HCT116 (cell line): ENCODE data around the gene FBH1. TPM values are rescaled to one million over a fixed set of nuclear protein-coding genes. Genes with fewer than 3 reads are reported as not detected.

Experiments used
- ATAC-seq: fragments of 200-7000 bp; cut with Tn5 transposase; 2 replicates; pipeline ENCODE4 v1.9.1; 2020; ENCODE audit warnings: mild to moderate bottlenecking, moderate library complexity
- BruUV-seq: library from RNA; stranded (reverse); fragments of 400-500 nt; replicated peaks from 2 replicates; lab custom pipeline; 2021; lab: Mats Ljungman, UMichigan
- CTCF ChIA-PET: fragments of 300-600 bp; sonication (Branson Sonifier 250); formaldehyde crosslinking; loops from one replicate; lab custom pipeline; 2021; ENCODE audit warnings: antibody characterized with exemption; lab: Charles Lee
- POLR2A ChIA-PET: fragments of 300-600, 350-600 bp; sonication (Branson Sonifier 250); formaldehyde crosslinking; loops from one replicate; lab custom pipeline; 2021; ENCODE audit warnings: antibody characterized with exemption; lab: Charles Lee
- RAD21 ChIA-PET, 2 experiments: fragments of 300-600 bp; sonication (Branson Sonifier 250); formaldehyde crosslinking; loops; one replicate each; lab custom pipeline; 2023; ENCODE audit warnings: low total read pairs in 2 of 2; ENCODE audit not compliant: uncharacterized antibody in 2 of 2, unreplicated experiment in 2 of 2, low non-redundant PET in 1 of 2; lab: Charles Lee
- DNase-seq: peaks from one replicate; pipeline ENCODE4 v3.0.0-alpha.2; 2010; ENCODE audit warnings: low read depth, low spot score
- H2AFZ ChIP-seq: fragments of 200-600 bp; shearing (Covaris generic), sonication (generic); 2 replicates; pipeline ENCODE4 v1.6.1; 2017; ENCODE audit warnings: low read depth, mixed run types, mixed read lengths, antibody characterized with exemption, low read length; ENCODE audit not compliant: poor library complexity, severe bottlenecking
- H3K27ac ChIP-seq: 2 replicates; pipeline ENCODE4 v1.5.1; 2012; ENCODE audit warnings: low read depth, low read length
- H3K27me3 ChIP-seq: fragments of 200-600 bp; sonication (generic); 2 replicates; pipeline ENCODE4 v1.6.1; 2016; ENCODE audit warnings: mixed run types, low read length, mixed read lengths; ENCODE audit not compliant: insufficient read depth
- H3K36me3 ChIP-seq, 2 experiments: fragments of 200-500 bp in 1 of 2; fragments of 200-600 bp in 1 of 2; sonication (Bioruptor generic) in 1 of 2; sonication (generic) in 1 of 2; 2 replicates each; pipeline versions ENCODE4 v1.5.1 to v1.6.1; 2014 to 2016; ENCODE audit warnings: low read length in 2 of 2, inconsistent platforms in 1 of 2, mixed read lengths in 1 of 2, mixed run types in 1 of 2; ENCODE audit not compliant: insufficient read depth in 2 of 2, control insufficient read depth in 1 of 2
- H3K4me1 ChIP-seq, 2 experiments: fragments of 200-600 bp in 1 of 2; sonication (generic) in 1 of 2; 2 replicates each; pipeline versions ENCODE4 v1.5.1 to v1.6.1; 2012 to 2017; ENCODE audit warnings: low read length in 2 of 2, inconsistent platforms in 1 of 2, mild to moderate bottlenecking in 1 of 2, mixed read lengths in 1 of 2, mixed run types in 1 of 2, moderate library complexity in 1 of 2; ENCODE audit not compliant: insufficient read depth in 2 of 2, control insufficient read depth in 1 of 2
- H3K4me2 ChIP-seq: fragments of 200-600 bp; sonication (generic); 2 replicates; pipeline ENCODE4 v1.6.1; 2017; ENCODE audit warnings: mixed run types, low read length, mixed read lengths
- H3K4me3 ChIP-seq, 2 experiments: fragments of 200-600 bp in 1 of 2; sonication (generic) in 1 of 2; replicated peaks in 1 of 2; 2 replicates each; pipeline ENCODE4 v1.5.1; 2011 to 2016; ENCODE audit warnings: low read length in 2 of 2, control low read depth in 1 of 2, low read depth in 1 of 2, mild to moderate bottlenecking in 1 of 2, mixed read lengths in 1 of 2, mixed run types in 1 of 2
- H3K79me2 ChIP-seq: fragments of 200-600 bp; sonication (generic); 2 replicates; pipeline ENCODE4 v1.6.1; 2017; ENCODE audit warnings: mild to moderate bottlenecking, mixed run types, low read length, moderate library complexity, mixed read lengths; ENCODE audit not compliant: insufficient read depth
- H3K9ac ChIP-seq: fragments of 200-600 bp; sonication (generic); 2 replicates; pipeline ENCODE4 v1.6.1; 2016; ENCODE audit warnings: low read length, mixed read lengths
- H3K9me2 ChIP-seq: fragments of 200-600 bp; sonication (generic), shearing (Covaris generic); 2 replicates; pipeline ENCODE4 v1.6.1; 2017; ENCODE audit warnings: mixed run types, mild to moderate bottlenecking, moderate library complexity; ENCODE audit not compliant: insufficient read depth
- H3K9me3 ChIP-seq, 2 experiments: fragments of 200-500 bp in 1 of 2; fragments of 200-600 bp in 1 of 2; sonication (Bioruptor generic) in 1 of 2; sonication (generic) in 1 of 2; 2 replicates each; pipeline ENCODE4 v1.6.1; 2014 to 2017; ENCODE audit warnings: low read length in 2 of 2, mixed read lengths in 2 of 2, inconsistent platforms in 1 of 2, low read depth in 1 of 2, mild to moderate bottlenecking in 1 of 2, mixed run types in 1 of 2, moderate library complexity in 1 of 2; ENCODE audit not compliant: control insufficient read depth in 1 of 2, insufficient read depth in 1 of 2
- H4K20me1 ChIP-seq: fragments of 200-600 bp; sonication (generic), shearing (Covaris generic); 2 replicates; pipeline ENCODE4 v1.6.1; 2017; ENCODE audit warnings: mixed run types, mild to moderate bottlenecking, moderate library complexity; ENCODE audit not compliant: insufficient read depth
- ATF3 ChIP-seq: IDR thresholded peaks from 2 replicates; pipeline ENCODE4 v1.6.1; 2012
- CBX3 ChIP-seq: IDR thresholded peaks from 2 replicates; pipeline ENCODE4 v1.6.1; 2012; ENCODE audit warnings: low read depth
- EGR1 ChIP-seq: IDR thresholded peaks from 2 replicates; pipeline ENCODE4 v1.6.1; 2012; ENCODE audit warnings: low read depth
- POLR2AphosphoS5 ChIP-seq: IDR thresholded peaks from 2 replicates; pipeline ENCODE4 v1.6.1; 2011; ENCODE audit warnings: mild to moderate bottlenecking, low read depth, low read length, moderate library complexity
- SRF ChIP-seq: IDR thresholded peaks from 2 replicates; pipeline ENCODE4 v1.6.1; 2012; ENCODE audit warnings: low read depth
- TCF7L2 ChIP-seq: IDR thresholded peaks from 2 replicates; pipeline ENCODE4 v1.7.0; 2011; ENCODE audit warnings: borderline replicate concordance, inconsistent platforms; ENCODE audit not compliant: insufficient read depth, insufficient read length; ENCODE audit errors: extremely low read depth
- intact Hi-C: fragments of 100-400 bp; cut with micrococcal nuclease; formaldehyde crosslinking; loops from 2 replicates; pipeline ENCODE4 v1.10.0; 2022
- total RNA-seq: library from RNA; stranded (reverse); gene quantifications from one replicate; pipeline ENCODE4 v1.2.1, GENCODE V29; 2021; ENCODE audit not compliant: unreplicated experiment
- TF ChIP-seq, protein P1 (sequence below): IDR thresholded peaks from 2 replicates; pipeline ENCODE4 v1.6.1; 2012; ENCODE audit warnings: low read depth

The FBH1 gene
- total RNA-seq, 1 experiment from 2014 or later: 70.2 TPM

DNA sequence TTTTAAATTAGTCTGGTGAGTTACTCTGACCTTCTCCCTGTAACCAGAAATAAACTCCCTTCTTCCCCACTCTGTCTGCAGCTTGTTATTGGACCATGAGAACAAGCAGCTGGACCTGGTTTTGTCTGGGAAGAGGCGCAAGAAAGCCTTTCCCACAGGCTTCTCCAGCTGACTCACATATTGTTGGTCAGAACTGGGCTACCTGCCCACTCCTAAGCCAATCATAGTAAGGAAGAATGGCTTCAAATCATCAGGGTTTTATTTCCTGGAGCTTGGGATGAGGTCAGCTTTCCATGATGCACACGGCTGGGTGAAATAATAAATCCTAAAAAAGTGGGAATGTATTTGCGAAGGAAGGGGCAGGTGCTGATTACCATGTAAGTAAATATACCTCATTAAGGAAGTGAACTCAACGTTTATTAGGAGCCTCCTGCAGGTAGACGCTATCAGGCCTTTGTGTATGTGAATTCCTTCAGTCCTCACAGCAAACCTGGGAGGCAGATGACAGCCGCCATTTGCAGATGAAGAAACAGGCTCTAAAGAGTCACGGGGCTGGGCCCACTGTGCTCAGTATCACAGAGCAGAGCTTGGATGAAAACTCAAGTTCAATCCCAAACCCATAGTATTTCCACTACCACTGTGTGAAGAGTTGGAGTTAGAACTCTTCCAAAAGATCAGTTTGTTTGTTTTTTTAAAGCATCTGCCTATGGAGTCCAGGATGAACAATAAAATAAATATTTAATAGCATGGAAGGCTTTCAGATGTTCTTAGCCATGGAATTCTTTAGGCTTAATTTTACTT is 54.5 kb downstream of the FBH1 start (continued):
- TF ChIP-seq, protein P1, sequence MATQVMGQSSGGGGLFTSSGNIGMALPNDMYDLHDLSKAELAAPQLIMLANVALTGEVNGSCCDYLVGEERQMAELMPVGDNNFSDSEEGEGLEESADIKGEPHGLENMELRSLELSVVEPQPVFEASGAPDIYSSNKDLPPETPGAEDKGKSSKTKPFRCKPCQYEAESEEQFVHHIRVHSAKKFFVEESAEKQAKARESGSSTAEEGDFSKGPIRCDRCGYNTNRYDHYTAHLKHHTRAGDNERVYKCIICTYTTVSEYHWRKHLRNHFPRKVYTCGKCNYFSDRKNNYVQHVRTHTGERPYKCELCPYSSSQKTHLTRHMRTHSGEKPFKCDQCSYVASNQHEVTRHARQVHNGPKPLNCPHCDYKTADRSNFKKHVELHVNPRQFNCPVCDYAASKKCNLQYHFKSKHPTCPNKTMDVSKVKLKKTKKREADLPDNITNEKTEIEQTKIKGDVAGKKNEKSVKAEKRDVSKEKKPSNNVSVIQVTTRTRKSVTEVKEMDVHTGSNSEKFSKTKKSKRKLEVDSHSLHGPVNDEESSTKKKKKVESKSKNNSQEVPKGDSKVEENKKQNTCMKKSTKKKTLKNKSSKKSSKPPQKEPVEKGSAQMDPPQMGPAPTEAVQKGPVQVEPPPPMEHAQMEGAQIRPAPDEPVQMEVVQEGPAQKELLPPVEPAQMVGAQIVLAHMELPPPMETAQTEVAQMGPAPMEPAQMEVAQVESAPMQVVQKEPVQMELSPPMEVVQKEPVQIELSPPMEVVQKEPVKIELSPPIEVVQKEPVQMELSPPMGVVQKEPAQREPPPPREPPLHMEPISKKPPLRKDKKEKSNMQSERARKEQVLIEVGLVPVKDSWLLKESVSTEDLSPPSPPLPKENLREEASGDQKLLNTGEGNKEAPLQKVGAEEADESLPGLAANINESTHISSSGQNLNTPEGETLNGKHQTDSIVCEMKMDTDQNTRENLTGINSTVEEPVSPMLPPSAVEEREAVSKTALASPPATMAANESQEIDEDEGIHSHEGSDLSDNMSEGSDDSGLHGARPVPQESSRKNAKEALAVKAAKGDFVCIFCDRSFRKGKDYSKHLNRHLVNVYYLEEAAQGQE: no peak
- TF ChIP-seq SRF (no peak), TCF7L2 (no peak), EGR1 (no peak), CBX3 (peak; percentile 21; the same call in 1 of the 2 replicates), ATF3 (no peak; the same call in 1 of the 2 replicates)
- TF ChIP-seq, all 23 proteins: peak for 7

GRCh38 chr10:5945190-5945509 is 55.1 kb downstream of the FBH1 start:
- H3K79me2 ChIP-seq: no peaks in the 10 kb centered on the region
- no peaks in the 10 kb centered on the region for H3K9me2 ChIP-seq
- no peak overlapping the region for H3K4me2 ChIP-seq
- BruUV-seq: no TSS peak
- H3K27ac ChIP-seq: no peak overlapping the region
- intact Hi-C loops: loop anchor here (10.0 kb wide), 1 partner anchor 70 kb away; no protein-coding TSS in a partner anchor
- H3K4me1 ChIP-seq: peaks cover 2 to 17% of the 10 kb centered on the region in 2 experiments; a peak in 3 of 4 replicates
- TF ChIP-seq ATF3 (no peak), POLR2AphosphoS5 (no peak)
- H3K4me3 ChIP-seq: no peak overlapping the region
- H3K9me3 ChIP-seq: no peaks in the 10 kb centered on the region
- RAD21 ChIA-PET: no interaction called here
- no peak overlapping the region for H3K9ac ChIP-seq
- no peaks in the 10 kb centered on the region for H3K27me3 ChIP-seq
- H3K36me3 ChIP-seq: no peaks in the 10 kb centered on the region
- CTCF ChIA-PET: no interaction called here
- ATAC-seq: no peak
- DNase-seq: no peak
- no peak overlapping the region for H2AFZ ChIP-seq
- POLR2A ChIA-PET: no interaction called here
- H4K20me1 ChIP-seq: no peaks in the 10 kb centered on the region
